Lung (tissue), 12 donors: ENCODE measurements around the gene TRIM63. TPM values are rescaled to one million over a fixed set of nuclear protein-coding genes. Genes with fewer than 3 reads are reported as not detected.

Source experiments
- ATAC-seq: fragments of 200-7000 bp; cut with Tn5 transposase; one replicate; pipeline ENCODE4 v1.9.1; 2020; ENCODE audit warnings: moderate number of reproducible peaks; ENCODE audit not compliant: insufficient read depth, low FRiP score
- DNase-seq, 3 donors: peaks; one replicate each; pipeline ENCODE4 v3.0.0-alpha.2; 2013 to 2017
- H3K27ac ChIP-seq, 2 donors: one replicate each; pipeline ENCODE4 v1.5.1; 2013; ENCODE audit warnings: mild to moderate bottlenecking in 2 of 2, moderate library complexity in 2 of 2, control low read depth in 1 of 2, inconsistent platforms in 1 of 2, low read depth in 1 of 2, low read length in 1 of 2
- H3K27me3 ChIP-seq, 3 donors: one replicate each; pipeline ENCODE4 v1.5.1; 2013; ENCODE audit warnings: low read length in 2 of 3; ENCODE audit not compliant: control insufficient read depth in 3 of 3, insufficient read depth in 3 of 3
- H3K36me3 ChIP-seq, 4 donors: one replicate each; pipeline ENCODE4 v1.5.1; 2013; ENCODE audit warnings: low read length in 4 of 4, mild to moderate bottlenecking in 1 of 4, moderate library complexity in 1 of 4; ENCODE audit not compliant: control insufficient read depth in 4 of 4, insufficient read depth in 4 of 4
- H3K4me1 ChIP-seq, 5 donors: one replicate each; pipeline ENCODE4 v1.5.1; 2013; ENCODE audit warnings: low read length in 5 of 5, mild to moderate bottlenecking in 2 of 5, moderate library complexity in 1 of 5; ENCODE audit not compliant: control insufficient read depth in 5 of 5, insufficient read depth in 5 of 5
- H3K4me3 ChIP-seq: one replicate; pipeline ENCODE4 v1.5.1; 2013; ENCODE audit warnings: mild to moderate bottlenecking, control low read depth, moderate library complexity
- H3K9ac ChIP-seq, 2 donors: one replicate each; pipeline ENCODE4 v1.5.1; 2013; ENCODE audit warnings: low read length in 2 of 2, control low read depth in 1 of 2; ENCODE audit not compliant: insufficient read depth in 1 of 2
- H3K9me3 ChIP-seq, 4 donors: one replicate each; pipeline ENCODE4 v1.5.1; 2013; ENCODE audit warnings: low read length in 3 of 4, mild to moderate bottlenecking in 1 of 4, moderate library complexity in 1 of 4; ENCODE audit not compliant: control insufficient read depth in 4 of 4, insufficient read depth in 3 of 4
- CTCF ChIP-seq: IDR thresholded peaks from 2 replicates; pipeline ENCODE4 v1.5.1; 2012; ENCODE audit warnings: mild to moderate bottlenecking; ENCODE audit errors: control extremely low read depth, extremely low read depth
- WGBS, 2 donors: extraction: QIAGEN DNeasy Blood & Tissue Kit; methylation state at CpG; one replicate each; pipeline ENCODE4 v1.1.7; 2013; 5-methylcytosine and 5-hydroxymethylcytosine counted together
- polyA plus RNA-seq, 2 donors: library from polyadenylated mRNA; stranded (reverse); fragments of 200-250 nt; gene quantifications; one replicate each; pipeline ENCODE4 v1.2.1, GENCODE V29; 2013
- total RNA-seq, 2 donors: library from RNA; depleted of rRNA in 1 of 2; stranded (reverse); fragments of >200 nt in 1 of 2; gene quantifications; one replicate each; pipeline ENCODE4 v1.2.1, GENCODE V29; 2014 to 2021
- donor health status: control.
- donor health status: control.
- donor health status: Bipolar disorder and iron deficiency.
- donor health status: healthy.
- donor health status: DM: yes; HTN: yes; CAD: no.

Gene TRIM63
- total and polyA plus RNA-seq, 4 donors: 0.12 to 0.31 (median 0.19) TPM

DNA sequence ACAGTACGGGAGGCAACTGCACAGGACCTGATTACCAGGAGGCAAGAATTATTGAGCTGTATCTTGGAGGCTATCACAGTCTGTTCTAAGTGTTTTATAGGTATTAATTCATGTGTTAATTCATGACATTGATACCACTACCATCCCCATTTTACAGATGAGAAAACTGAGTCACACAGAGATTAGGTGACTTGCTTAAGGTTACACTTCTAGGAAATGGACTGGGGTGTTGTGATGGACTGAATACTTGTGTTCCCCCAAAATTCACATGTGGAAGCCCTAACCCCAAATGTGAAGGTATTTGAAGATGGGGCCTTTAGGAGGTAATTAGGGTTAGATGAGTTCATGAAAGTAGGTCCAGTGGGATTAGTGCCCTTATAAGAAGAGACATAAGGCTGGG lies 10.1 kb upstream of the TRIM63 start:
- no peak overlapping the region for H3K9ac ChIP-seq
- TF ChIP-seq CTCF: no peak
- H3K27ac ChIP-seq: no peak overlapping the region
- ATAC-seq: no peak
- no peak overlapping the region for H3K4me3 ChIP-seq
- 95 to 100% methylated on average over 1 of the region's 1 CpG for WGBS, 2 donors
- DNase-seq: no peak
- peaks cover 0 to 4% (median 0%) of the 10 kb centered on the region in 3 donors for H3K27me3 ChIP-seq
- H3K9me3 ChIP-seq: no peaks in the 10 kb centered on the region
- no peaks in the 10 kb centered on the region for H3K36me3 ChIP-seq
- H3K4me1 ChIP-seq: peaks cover 0 to 6% (median 3%) of the 10 kb centered on the region in 5 donors

GRCh38 chr1:26075421-26076144 lies 8.2 kb upstream of the TRIM63 start:
- DNase-seq: no peak
- ATAC-seq: no peak

GRCh38 chr1:26072305-26072704 lies 4.9 kb upstream of the TRIM63 start:
- H3K27me3 ChIP-seq: peaks cover 0 to 11% (median 0%) of the 10 kb centered on the region in 3 donors
- no peak for DNase-seq

More at GRCh38 chr1:26075421-26076144, 8.2 kb upstream of the TRIM63 start:
- Histone ChIP-seq H3K36me3 (no peaks in the 10 kb centered on the region), H3K9ac (no peak overlapping the region), H3K4me3 (no peak overlapping the region), H3K27ac (peak overlapping the region in 1 of 2 donors; percentile 81), H3K4me1 (peaks cover 0 to 6% (median 0%) of the 10 kb centered on the region in 5 donors), H3K27me3 (peaks cover 0 to 7% (median 0%) of the 10 kb centered on the region in 3 donors), H3K9me3 (peaks cover 0 to 2% (median 0%) of the 10 kb centered on the region in 4 donors)
- WGBS, 2 donors: 62 to 67% methylated on average over 3 of the region's 3 CpGs
- TF ChIP-seq CTCF: no peak

More at GRCh38 chr1:26072305-26072704, 4.9 kb upstream of the TRIM63 start:
- H3K4me3 ChIP-seq: no peak overlapping the region
- H3K9ac ChIP-seq: no peak overlapping the region
- H3K27ac ChIP-seq: peak overlapping the region in 1 of 2 donors; percentile 66
- WGBS, 2 donors: 49 to 54% methylated on average over 6 of the region's 6 CpGs
- H3K36me3 ChIP-seq: no peaks in the 10 kb centered on the region
- H3K4me1 ChIP-seq: peaks cover 0 to 4% (median 0%) of the 10 kb centered on the region in 5 donors
- no peak for ATAC-seq
- TF ChIP-seq CTCF: no peak
- peaks cover 0 to 2% (median 0%) of the 10 kb centered on the region in 4 donors for H3K9me3 ChIP-seq
